GM21360 (cell line): ENCODE measurements around the gene TNFRSF4.

Experiments used
- ATAC-seq: cut with Tn5 transposase; IDR thresholded peaks from one replicate; pipeline ENCODE4 v1.9.1; 2021; ENCODE audit warnings: mild to moderate bottlenecking, moderate library complexity; ENCODE audit not compliant: unreplicated experiment

Gene TNFRSF4

DNA sequence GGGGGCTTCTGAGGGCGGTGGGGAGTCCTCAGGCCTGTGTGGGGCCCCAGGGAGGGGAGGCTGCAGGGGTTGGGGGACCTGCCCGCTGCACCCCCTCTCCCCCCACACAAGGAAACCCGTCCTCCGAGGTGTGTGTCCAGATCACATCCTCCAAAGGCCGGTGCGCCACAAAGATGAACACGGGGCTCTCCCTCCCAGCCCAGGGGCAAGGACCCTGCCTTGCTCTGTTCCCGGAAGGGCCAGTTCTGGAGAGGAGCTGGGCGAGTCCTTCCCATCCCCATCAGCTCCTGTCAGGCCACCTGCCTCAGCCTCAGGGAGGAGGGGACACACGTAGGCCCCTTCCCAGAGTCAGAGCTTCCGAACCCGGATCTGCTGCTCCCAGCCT lies 42.8 kb downstream of the TNFRSF4 start:
- ATAC-seq = no peak

- no peak for ATAC-seq
These were observed 43.5 kb downstream of the TNFRSF4 start for GRCh38 chr1:1170215-1171091.

- no peak for ATAC-seq
These were observed 44.3 kb downstream of the TNFRSF4 start for GRCh38 chr1:1169429-1170214.

GRCh38 chr1:1168451-1169411 lies 45.2 kb downstream of the TNFRSF4 start:
- ATAC-seq = no peak

GRCh38 chr1:1167841-1168450 lies 46.0 kb downstream of the TNFRSF4 start:
- ATAC-seq = no peak

DNA sequence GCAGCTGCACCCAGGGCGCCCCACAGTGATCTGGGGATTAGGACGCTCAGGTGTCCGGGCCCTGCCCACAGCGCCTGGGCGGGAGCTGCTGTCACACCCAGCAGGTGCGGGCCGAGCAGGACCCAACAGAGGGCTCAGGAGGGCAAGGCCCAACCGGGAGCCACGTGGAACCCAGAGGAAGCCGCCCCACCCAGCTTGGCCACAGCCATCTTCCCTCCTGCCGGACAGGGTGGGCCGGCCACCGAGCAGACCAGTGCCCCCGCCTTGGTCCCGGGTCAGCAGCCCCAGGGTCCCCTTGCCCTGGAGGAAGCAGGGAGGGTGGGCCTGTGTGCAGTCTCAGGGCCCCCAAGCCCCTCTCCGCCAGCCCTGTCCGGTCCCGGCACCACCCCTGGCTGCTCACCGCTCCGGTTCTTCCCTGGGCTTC lies 46.5 kb downstream of the TNFRSF4 start:
- no peak for ATAC-seq

GRCh38 chr1:1166642-1167397 lies 47.1 kb downstream of the TNFRSF4 start:
- ATAC-seq = no peak

GRCh38 chr1:1165900-1166421 lies 48.0 kb downstream of the TNFRSF4 start:
- ATAC-seq = no peak

- ATAC-seq = no peak
These were observed 48.5 kb downstream of the TNFRSF4 start for GRCh38 chr1:1165485-1165884.

DNA sequence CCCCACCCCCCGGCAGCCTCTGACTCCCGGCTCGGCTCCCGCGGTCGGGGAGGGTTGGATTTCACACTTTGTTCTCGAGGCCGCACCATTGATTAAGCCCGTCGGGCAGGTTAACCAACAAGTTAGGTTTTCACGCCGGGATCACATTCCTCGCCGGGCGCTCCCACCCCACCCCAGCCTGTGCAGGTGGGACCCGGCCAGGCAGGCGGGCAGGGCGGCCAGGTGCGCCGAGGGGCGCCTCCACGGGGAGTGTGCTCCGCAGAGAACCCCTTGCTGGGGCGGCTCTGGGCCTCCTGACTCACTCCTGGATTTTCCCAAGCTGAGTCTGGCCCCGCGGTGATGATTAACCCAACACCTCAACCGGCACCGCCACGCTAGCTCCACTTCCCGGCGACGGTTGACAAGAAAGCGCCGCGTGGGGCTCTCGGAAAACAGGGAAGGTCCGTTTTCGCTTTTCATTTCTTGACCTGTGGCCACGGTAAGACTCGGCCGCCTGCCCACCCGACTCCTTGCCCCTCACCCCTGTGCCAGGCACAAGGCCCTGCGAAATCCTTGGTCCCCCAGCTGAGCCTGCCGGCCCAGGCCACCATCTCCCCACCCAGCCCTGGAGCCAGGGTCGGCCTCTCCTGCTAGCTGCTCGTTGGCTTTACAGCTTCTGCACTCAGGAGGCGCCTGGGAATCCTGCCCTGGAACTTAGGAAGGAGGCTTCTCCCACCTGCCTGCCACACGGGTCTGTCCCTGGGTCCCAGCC lies 49.1 kb downstream of the TNFRSF4 start:
- ATAC-seq = no peak

DNA sequence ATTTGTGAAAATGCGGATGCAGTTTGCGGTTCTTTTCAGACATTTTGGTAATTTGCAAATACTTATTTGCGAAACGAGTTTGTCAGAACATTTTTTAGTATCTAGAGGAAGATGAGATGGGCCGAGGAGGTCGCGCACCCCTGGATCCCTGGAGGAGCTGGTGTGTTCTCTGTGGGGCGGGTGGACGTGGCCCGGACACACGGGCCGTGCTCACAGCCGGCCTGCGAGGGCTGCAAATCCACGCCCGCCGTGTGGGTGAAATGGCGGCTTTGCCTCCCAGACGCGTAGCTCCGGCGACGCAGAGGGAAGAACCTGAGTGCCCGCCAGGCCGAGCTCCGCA lies 49.6 kb downstream of the TNFRSF4 start:
- no peak for ATAC-seq

GRCh38 chr1:1163538-1164070 lies 50.3 kb downstream of the TNFRSF4 start:
- no peak for ATAC-seq

DNA sequence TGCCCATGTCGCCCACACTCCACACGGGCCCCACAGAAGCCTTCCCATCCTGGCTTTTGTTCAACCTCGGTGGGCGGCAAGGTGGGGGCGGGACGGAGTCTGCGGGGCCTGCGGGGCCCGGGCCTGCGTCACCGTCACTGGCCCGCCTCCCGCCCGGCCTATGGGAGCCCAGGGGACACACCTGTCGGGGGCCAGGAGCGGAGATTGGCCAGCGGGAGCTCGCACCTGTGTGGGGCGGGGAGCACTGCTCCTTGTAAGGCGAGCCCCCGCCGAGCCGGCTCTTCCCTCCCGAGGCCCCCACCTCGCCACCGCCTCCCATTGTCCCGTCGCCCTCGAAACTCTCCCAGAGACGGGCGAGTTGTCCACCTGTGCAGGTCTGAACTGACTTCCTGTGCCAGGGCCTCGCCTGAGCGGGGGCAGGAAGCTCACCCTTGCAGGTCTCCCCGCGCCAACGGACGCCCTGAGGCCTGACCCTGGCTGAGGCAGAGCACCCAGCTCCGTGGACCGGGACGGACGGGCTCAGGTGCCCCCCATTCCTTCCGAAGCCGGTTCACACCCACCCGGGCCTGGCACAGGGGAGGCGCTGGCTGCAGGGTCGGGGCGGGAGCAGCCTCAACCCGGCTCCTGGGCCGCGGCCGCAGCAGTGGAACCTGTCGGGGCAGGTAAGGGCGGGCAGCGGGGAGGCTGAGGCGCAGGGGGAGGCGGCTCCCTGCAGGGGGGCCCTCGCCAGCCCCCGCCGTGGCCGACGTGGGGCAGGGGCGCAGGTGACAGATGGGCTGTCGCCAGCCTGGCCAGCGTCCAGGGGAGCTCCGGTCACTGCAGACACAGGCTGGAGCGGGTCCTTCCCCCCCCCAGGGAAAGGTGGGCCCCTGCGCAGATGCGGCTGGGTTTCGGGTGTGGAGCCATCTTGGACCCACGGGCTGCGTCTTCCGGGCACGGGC lies 51.1 kb downstream of the TNFRSF4 start:
- ATAC-seq = no peak

- ATAC-seq = no peak
These were observed 52.3 kb downstream of the TNFRSF4 start for GRCh38 chr1:1161683-1162079.
